ENCODE results near the gene KRTAP10-8. TPM values are rescaled to one million over a fixed set of nuclear protein-coding genes. Genes with fewer than 3 reads are reported as not detected.

The KRTAP10-8 gene
- total and polyA plus RNA-seq, 5 donors from 2014 or later = not detected

GRCh38 chr21:44613386-44614155, 1.7 kb downstream of the KRTAP10-8 start:
- Histone ChIP-seq H3K4me3 (ENCODE audit: low read depth, low read length) (no peak overlapping the region), H3K4me1 (ENCODE audit: control insufficient read depth, insufficient read depth, low read length, poor library complexity, severe bottlenecking) (peaks cover 13% of the 10 kb centered on the region), H3K9me3 (ENCODE audit: control insufficient read depth in 2 of 2, low read length in 2 of 2) (peaks cover 14 to 29% of the 10 kb centered on the region in 2 experiments), H3K27ac (ENCODE audit: insufficient read depth, low read length, poor library complexity, severe bottlenecking) (no peak overlapping the region), H3K36me3 (ENCODE audit: control insufficient read depth, insufficient read depth, low read length) (no peaks in the 10 kb centered on the region), H3K27me3 (ENCODE audit: control insufficient read depth, insufficient read depth, low read length) (peaks cover 4% of the 10 kb centered on the region)
- ATAC-seq (ENCODE audit: low read depth in 2 of 2) (no peak), DNase-seq (no peak)
- Mint-ChIP-seq H3K27me3 (no peaks in the 10 kb centered on the region), H3K36me3 (peaks cover 4% of the 10 kb centered on the region), H3K4me3 (no peak overlapping the region), H3K27ac (no peak overlapping the region), H3K4me1 (peaks cover 0 to 36% (median 5%) of the 10 kb centered on the region in 4 donors), H3K9me3 (peaks cover 0 to 27% (median 8%) of the 10 kb centered on the region in 7 donors)

DNA sequence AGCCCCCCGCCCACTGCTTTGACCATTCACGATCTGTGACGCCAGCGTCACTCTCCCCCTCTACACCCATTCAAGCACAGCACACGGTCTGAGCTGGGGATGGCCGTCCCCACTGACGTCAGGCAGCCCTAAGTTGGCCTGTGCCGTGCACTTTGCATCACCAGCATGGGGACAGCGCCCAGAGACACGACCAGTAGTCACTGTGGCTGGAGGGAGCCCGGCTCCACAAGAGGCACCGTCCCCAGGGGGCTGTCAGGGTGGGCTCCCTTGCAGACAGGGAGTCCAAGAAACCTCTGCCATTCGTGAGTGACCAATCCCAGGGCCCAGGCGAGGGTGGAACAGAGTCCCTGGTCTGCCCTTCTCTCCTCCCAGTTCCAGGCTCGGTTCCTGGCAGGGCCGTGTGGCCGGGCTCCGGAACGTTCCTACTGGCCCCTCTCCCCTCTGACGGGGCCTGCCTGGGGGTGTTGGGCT, 2.3 kb downstream of the KRTAP10-8 start:
- Mint-ChIP-seq H3K27ac (no peak overlapping the region), H3K4me3 (no peak overlapping the region), H3K36me3 (peaks cover 4% of the 10 kb centered on the region), H3K9me3 (peaks cover 1 to 29% (median 9%) of the 10 kb centered on the region in 7 donors), H3K4me1 (peaks cover 6 to 42% (median 12%) of the 10 kb centered on the region in 4 donors), H3K27me3 (no peaks in the 10 kb centered on the region)
- DNase-seq (no peak), ATAC-seq (ENCODE audit: low read depth in 2 of 2) (no peak)
- peaks cover 2% of the 10 kb centered on the region for H3K27me3 ChIP-seq (ENCODE audit: control insufficient read depth, insufficient read depth, low read length)
- no peak overlapping the region for H3K4me3 ChIP-seq (ENCODE audit: low read depth, low read length)
- no peak overlapping the region for H3K27ac ChIP-seq (ENCODE audit: insufficient read depth, low read length, poor library complexity, severe bottlenecking)
- peaks cover 19% of the 10 kb centered on the region for H3K4me1 ChIP-seq (ENCODE audit: control insufficient read depth, insufficient read depth, low read length, poor library complexity, severe bottlenecking)
- no peaks in the 10 kb centered on the region for H3K36me3 ChIP-seq (ENCODE audit: control insufficient read depth, insufficient read depth, low read length)
- H3K9me3 ChIP-seq (ENCODE audit: control insufficient read depth in 2 of 2, low read length in 2 of 2) = peaks cover 11 to 25% of the 10 kb centered on the region in 2 experiments

DNA sequence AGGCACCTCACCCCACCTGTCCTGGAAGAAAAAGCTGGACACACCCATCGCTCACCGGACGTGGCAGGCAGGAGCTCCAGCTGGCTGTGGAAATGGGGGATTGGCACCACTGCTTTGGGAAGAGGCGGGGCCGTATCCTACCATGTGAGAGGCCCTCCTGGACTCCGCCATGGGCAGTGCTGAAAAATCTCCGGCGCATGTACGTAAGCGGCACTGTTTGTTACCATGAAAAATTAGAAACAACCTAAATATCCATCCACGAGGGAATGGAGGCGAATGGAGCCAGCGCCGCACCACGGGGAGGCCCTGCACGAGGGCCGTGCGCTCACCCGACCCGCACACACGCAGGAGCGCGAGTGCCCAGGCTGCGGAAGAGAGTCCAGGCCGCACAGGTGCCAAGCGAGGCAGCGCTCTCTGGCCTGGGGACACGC, 3.1 kb downstream of the KRTAP10-8 start:
- peaks cover 5 to 21% of the 10 kb centered on the region in 2 experiments for H3K9me3 ChIP-seq (ENCODE audit: control insufficient read depth in 2 of 2, low read length in 2 of 2)
- Mint-ChIP-seq H3K4me3 (peak overlapping the region in 1 of 4 donors; percentile 48), H3K27ac (no peak overlapping the region)

GRCh38 chr21:44615466-44615865, 3.6 kb downstream of the KRTAP10-8 start:
- Mint-ChIP-seq H3K27ac (no peak overlapping the region), H3K4me3 (no peak overlapping the region), H3K4me1 (peaks cover 17 to 53% (median 21%) of the 10 kb centered on the region in 4 donors), H3K9me3 (peaks cover 3 to 26% (median 14%) of the 10 kb centered on the region in 7 donors), H3K36me3 (peaks cover 4% of the 10 kb centered on the region), H3K27me3 (no peaks in the 10 kb centered on the region)
- ATAC-seq (ENCODE audit: low read depth in 2 of 2) (no peak), DNase-seq (no peak)
- Histone ChIP-seq H3K9me3 (ENCODE audit: control insufficient read depth in 2 of 2, low read length in 2 of 2) (peaks cover 9 to 20% of the 10 kb centered on the region in 2 experiments), H3K4me3 (ENCODE audit: low read depth, low read length) (no peak overlapping the region), H3K4me1 (ENCODE audit: control insufficient read depth, insufficient read depth, low read length, poor library complexity, severe bottlenecking) (peaks cover 24% of the 10 kb centered on the region), H3K27me3 (ENCODE audit: control insufficient read depth, insufficient read depth, low read length) (no peaks in the 10 kb centered on the region), H3K36me3 (ENCODE audit: control insufficient read depth, insufficient read depth, low read length) (no peaks in the 10 kb centered on the region), H3K27ac (ENCODE audit: insufficient read depth, low read length, poor library complexity, severe bottlenecking) (no peak overlapping the region)

More for the DNA sequence above, 3.1 kb downstream of the KRTAP10-8 start:
- H3K9me3 Mint-ChIP-seq = peaks cover 1 to 28% (median 12%) of the 10 kb centered on the region in 7 donors
- ATAC-seq (ENCODE audit: low read depth in 2 of 2) (no peak), DNase-seq (no peak)
- H3K4me3 ChIP-seq (ENCODE audit: low read depth, low read length) = no peak overlapping the region
- H3K27me3 ChIP-seq (ENCODE audit: control insufficient read depth, insufficient read depth, low read length) = no peaks in the 10 kb centered on the region
- H3K36me3 Mint-ChIP-seq = peaks cover 5% of the 10 kb centered on the region
- H3K4me1 ChIP-seq (ENCODE audit: control insufficient read depth, insufficient read depth, low read length, poor library complexity, severe bottlenecking) = peaks cover 24% of the 10 kb centered on the region
- H3K36me3 ChIP-seq (ENCODE audit: control insufficient read depth, insufficient read depth, low read length) = no peaks in the 10 kb centered on the region
- no peak overlapping the region for H3K27ac ChIP-seq (ENCODE audit: insufficient read depth, low read length, poor library complexity, severe bottlenecking)
- peaks cover 14 to 50% (median 19%) of the 10 kb centered on the region in 4 donors for H3K4me1 Mint-ChIP-seq
- no peaks in the 10 kb centered on the region for H3K27me3 Mint-ChIP-seq

GRCh38 chr21:44615911-44616590, 4.2 kb downstream of the KRTAP10-8 start:
- Mint-ChIP-seq H3K9me3 (peaks cover 5 to 26% (median 16%) of the 10 kb centered on the region in 7 donors), H3K4me3 (no peak overlapping the region), H3K4me1 (peaks cover 17 to 56% (median 21%) of the 10 kb centered on the region in 4 donors), H3K36me3 (peaks cover 4% of the 10 kb centered on the region), H3K27ac (peak overlapping the region in 2 of 3 donors; percentile 68 to 71), H3K27me3 (no peaks in the 10 kb centered on the region)
- Histone ChIP-seq H3K4me3 (ENCODE audit: low read depth, low read length) (no peak overlapping the region), H3K27me3 (ENCODE audit: control insufficient read depth, insufficient read depth, low read length) (no peaks in the 10 kb centered on the region), H3K4me1 (ENCODE audit: control insufficient read depth, insufficient read depth, low read length, poor library complexity, severe bottlenecking) (peaks cover 24% of the 10 kb centered on the region), H3K36me3 (ENCODE audit: control insufficient read depth, insufficient read depth, low read length) (no peaks in the 10 kb centered on the region), H3K27ac (ENCODE audit: insufficient read depth, low read length, poor library complexity, severe bottlenecking) (no peak overlapping the region), H3K9me3 (ENCODE audit: control insufficient read depth in 2 of 2, low read length in 2 of 2) (peaks cover 11 to 15% of the 10 kb centered on the region in 2 experiments)
- ATAC-seq (ENCODE audit: low read depth in 2 of 2) = no peak
- no peak for DNase-seq

DNA sequence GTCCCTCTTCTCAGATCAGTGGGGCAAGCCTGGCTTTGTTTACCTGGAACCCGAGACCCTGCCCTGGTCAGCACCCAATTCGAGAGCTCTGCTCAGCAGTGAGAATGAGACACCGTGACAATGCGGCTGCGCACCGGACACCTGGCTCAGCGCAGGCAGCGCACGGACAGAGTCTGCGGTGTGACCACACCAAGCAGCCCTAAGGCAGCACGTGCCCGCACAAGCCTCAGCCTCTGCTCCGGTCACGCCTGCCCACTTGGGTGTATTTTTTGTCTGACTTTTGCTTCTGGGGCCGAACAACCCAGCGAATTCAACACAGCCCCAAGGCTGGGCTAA, 4.7 kb downstream of the KRTAP10-8 start:
- Histone ChIP-seq H3K4me3 (ENCODE audit: low read depth, low read length) (no peak overlapping the region), H3K27me3 (ENCODE audit: control insufficient read depth, insufficient read depth, low read length) (no peaks in the 10 kb centered on the region), H3K27ac (ENCODE audit: insufficient read depth, low read length, poor library complexity, severe bottlenecking) (no peak overlapping the region), H3K9me3 (ENCODE audit: control insufficient read depth in 2 of 2, low read length in 2 of 2) (peaks cover 10% of the 10 kb centered on the region in 2 experiments), H3K4me1 (ENCODE audit: control insufficient read depth, insufficient read depth, low read length, poor library complexity, severe bottlenecking) (peaks cover 24% of the 10 kb centered on the region), H3K36me3 (ENCODE audit: control insufficient read depth, insufficient read depth, low read length) (no peaks in the 10 kb centered on the region)
- Mint-ChIP-seq H3K9me3 (peaks cover 3 to 22% (median 16%) of the 10 kb centered on the region in 7 donors), H3K27me3 (no peaks in the 10 kb centered on the region), H3K36me3 (peaks cover 4% of the 10 kb centered on the region), H3K27ac (peak overlapping the region in 2 of 3 donors; percentile 68 to 71), H3K4me1 (peaks cover 17 to 56% (median 21%) of the 10 kb centered on the region in 4 donors), H3K4me3 (no peak overlapping the region)
- DNase-seq (no peak), ATAC-seq (ENCODE audit: low read depth in 2 of 2) (no peak)

GRCh38 chr21:44617071-44617501, 5.2 kb downstream of the KRTAP10-8 start:
- H3K4me1 Mint-ChIP-seq = peaks cover 17 to 56% (median 21%) of the 10 kb centered on the region in 4 donors

More at GRCh38 chr21:44617071-44617501, 5.2 kb downstream of the KRTAP10-8 start:
- Histone ChIP-seq H3K4me1 (ENCODE audit: control insufficient read depth, insufficient read depth, low read length, poor library complexity, severe bottlenecking) (peaks cover 24% of the 10 kb centered on the region), H3K27me3 (ENCODE audit: control insufficient read depth, insufficient read depth, low read length) (no peaks in the 10 kb centered on the region), H3K27ac (ENCODE audit: insufficient read depth, low read length, poor library complexity, severe bottlenecking) (no peak overlapping the region), H3K36me3 (ENCODE audit: control insufficient read depth, insufficient read depth, low read length) (no peaks in the 10 kb centered on the region), H3K9me3 (ENCODE audit: control insufficient read depth in 2 of 2, low read length in 2 of 2) (peaks cover 6 to 8% of the 10 kb centered on the region in 2 experiments), H3K4me3 (ENCODE audit: low read depth, low read length) (no peak overlapping the region)
- no peak for DNase-seq
- H3K4me3 Mint-ChIP-seq = no peak overlapping the region
- H3K27me3 Mint-ChIP-seq = no peaks in the 10 kb centered on the region
- H3K9me3 Mint-ChIP-seq = peaks cover 5 to 22% (median 16%) of the 10 kb centered on the region in 7 donors
- peak overlapping the region; percentile 20 to 93 (median 68) for H3K27ac Mint-ChIP-seq
- no peak for ATAC-seq (ENCODE audit: low read depth in 2 of 2)
- H3K36me3 Mint-ChIP-seq = peaks cover 4% of the 10 kb centered on the region
